Activated CD8-positive, alpha-beta memory T cell treated with anti-CD3 and anti-CD28 coated beads, Interleukin-2, amount 50 U/mL, for 4 hours (primary cell): ENCODE measurements around the gene GEN1.
"Not testable (repeated sequence)": the region's sequence is repeated elsewhere in the genome, so short reads cannot be mapped to it uniquely, and the experiment has no call there.

Experiments
- DNase-seq: peaks from one replicate; pipeline ENCODE4 v3.0.0-alpha.2; 2020

Gene GEN1

DNA sequence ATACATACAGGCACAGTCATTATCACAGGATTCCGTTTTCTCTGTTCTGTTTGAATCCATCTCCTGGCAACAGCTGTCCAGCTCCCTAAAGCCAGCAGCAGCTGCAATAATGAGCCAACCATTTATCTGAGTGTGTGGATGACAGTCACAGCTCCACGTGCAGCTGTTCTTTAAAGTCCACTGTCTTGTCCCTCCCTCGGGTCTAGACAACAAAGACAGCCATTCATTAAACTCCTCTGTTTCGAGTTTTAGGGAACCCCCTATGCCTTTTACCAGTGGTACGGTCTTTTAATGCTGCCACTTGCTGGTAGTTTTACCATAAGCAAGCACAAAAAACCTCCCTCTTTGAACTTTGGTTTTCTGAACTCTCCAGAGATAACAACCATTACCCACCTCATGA is 46.3 kb downstream of the GEN1 start:
- DNase-seq = no peak

DNA sequence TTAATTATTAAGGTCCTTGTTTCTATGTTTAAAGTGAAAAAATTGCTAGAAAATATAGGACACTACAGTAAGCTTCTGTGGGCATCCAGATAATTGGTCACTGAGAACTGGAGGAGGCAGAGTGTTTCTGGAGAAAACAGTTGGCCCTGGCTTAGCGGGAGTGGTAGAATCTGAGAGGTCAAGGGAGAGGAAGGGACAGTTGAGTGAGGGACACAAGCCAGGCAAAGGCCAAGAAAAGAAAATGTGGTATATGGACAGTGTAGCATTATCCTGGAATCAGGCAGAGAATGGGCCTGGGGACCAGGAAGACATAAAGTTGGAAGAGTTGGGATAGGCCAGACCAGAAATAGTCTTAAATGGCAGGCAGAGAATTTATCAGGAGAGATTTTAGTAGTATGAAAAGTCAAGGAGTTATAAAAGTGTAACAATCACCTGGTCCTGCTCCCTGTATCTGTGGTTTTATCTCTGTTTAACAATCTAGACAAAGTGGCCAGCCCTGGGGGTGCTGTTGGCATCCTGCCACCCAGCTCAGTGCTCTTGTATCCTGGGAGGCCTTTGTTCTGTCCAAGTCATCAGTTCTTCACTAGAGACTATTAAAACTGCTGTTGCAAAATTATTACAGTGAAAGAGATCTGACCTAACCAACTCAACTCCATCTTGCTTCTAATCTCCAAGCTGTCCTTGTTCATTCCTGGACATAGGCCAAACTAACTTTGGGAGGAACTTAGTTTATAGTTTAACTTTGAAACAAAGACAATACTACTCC is 46.9 kb downstream of the GEN1 start:
- DNase-seq = no peak

DNA sequence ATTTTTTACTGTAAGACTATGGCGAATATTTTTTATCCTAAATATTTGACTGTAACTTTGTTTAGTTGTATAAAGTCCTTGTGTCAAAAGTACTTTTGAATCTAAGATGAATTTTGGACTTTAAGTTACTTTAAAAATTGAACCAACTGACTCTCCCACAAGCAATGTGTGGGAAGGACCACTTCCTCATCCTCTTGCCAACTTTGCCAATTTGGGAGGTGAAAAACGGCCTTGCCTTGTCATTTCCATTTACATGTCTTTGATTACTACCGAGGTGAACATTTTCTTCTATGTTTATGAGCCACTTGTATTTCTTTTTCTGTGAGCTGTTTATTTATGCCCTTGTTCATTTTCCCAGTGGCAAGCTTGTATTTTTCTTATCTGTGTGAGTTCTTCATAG is 49.6 kb downstream of the GEN1 start:
- DNase-seq = no peak

DNA sequence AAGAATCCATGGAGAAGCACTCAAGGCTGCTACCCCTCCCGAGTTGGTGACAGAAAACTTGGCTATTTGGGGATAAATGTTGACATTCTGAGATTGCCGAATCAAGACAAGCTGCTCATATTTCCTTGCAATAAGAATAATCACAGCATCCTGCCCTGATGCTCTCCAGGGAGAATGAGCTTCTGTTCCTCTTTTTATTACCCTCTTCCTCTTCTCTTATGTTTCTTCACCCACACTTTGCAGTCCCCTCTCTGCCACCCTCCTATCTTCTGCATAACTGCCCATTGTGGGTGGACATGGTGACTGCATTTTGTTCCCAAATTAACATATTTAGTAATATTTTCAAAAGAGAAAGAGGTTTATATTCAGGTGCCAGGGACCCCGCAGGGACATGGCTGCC is 50.4 kb downstream of the GEN1 start:
- no peak for DNase-seq

DNA sequence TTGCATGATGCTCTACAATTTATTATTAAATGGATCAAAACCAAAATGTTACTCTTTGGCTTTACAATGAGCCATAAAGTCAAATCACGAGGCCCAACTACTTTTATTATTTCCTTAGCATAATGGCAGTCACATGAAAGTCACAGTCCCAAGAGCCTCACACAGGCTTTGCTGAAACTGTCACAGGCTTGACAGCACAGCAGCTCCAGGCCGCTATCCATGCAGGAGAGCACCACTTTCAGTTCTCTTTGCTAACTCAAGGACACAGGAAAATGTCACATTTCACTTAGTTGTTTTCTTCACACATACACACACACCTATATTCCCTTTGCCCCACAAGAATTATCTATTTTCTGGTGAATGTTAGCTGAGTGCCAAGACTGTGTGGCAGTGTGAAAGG is 51.2 kb downstream of the GEN1 start:
- no peak for DNase-seq

DNA sequence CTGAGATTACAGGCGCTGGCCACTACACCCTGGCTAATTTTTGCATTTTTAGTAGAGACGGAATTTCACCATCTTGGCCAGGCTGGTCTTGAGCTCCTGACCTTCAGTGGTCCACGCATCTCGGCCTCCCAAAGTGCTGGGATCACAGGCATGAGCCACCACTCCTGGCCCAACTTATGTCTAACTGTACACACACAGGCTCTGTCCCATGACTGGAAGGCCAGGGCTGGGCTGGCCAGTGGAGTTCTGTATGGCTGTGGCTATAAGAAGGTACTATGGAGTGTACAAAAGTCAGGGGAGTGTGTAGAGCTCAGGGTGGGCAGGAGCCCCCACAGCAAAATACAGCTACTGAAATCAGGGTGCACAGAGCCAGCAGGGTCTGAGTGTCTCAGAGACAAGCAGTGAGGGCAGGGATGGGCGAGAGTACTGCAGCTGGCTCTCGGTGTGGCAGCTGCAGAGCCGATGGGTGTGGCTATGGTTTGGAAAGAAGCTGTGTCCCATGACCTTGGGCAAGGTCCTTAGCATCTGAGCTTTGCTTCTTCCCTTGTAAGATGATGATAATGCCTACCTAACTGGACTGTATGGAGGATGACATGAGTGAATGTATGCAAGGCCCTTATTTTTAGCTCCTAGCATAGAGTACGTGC is 51.9 kb downstream of the GEN1 start:
- DNase-seq = no peak

DNA sequence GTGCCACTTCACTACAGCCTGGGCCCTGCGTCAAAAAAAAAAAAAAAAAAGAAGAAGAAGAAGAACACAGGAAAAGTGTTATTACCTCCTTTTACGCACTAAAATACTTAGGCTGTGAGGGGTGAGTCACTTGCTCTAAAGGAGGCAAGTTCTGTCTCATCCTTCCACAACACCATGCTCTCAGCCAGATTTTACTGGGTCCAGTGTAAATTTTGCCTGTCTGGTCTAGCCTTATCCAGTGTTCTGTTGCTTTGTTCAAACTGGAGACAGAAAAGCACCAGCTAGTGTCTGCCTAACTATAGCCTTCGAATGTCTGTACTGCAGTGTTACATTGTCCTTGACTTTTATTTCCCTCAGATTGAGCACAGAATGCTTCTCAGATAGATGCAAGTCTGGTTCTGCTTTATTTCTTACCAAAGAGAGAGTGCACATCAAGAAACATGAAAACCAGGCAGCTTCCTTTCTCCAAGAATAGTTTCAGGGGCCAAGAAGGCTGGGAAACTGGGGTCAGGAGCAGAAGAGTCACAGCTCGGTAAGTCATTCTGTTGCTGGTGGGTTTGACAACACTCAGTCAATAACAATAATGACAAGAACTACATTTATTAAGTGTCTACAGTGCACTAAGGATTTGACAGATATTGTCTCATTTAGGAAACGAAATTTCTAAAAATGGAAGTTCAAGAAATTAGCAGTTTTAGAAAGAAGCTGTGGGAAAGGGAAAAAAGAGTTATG is 59.2 kb downstream of the GEN1 start:
- no peak for DNase-seq

DNA sequence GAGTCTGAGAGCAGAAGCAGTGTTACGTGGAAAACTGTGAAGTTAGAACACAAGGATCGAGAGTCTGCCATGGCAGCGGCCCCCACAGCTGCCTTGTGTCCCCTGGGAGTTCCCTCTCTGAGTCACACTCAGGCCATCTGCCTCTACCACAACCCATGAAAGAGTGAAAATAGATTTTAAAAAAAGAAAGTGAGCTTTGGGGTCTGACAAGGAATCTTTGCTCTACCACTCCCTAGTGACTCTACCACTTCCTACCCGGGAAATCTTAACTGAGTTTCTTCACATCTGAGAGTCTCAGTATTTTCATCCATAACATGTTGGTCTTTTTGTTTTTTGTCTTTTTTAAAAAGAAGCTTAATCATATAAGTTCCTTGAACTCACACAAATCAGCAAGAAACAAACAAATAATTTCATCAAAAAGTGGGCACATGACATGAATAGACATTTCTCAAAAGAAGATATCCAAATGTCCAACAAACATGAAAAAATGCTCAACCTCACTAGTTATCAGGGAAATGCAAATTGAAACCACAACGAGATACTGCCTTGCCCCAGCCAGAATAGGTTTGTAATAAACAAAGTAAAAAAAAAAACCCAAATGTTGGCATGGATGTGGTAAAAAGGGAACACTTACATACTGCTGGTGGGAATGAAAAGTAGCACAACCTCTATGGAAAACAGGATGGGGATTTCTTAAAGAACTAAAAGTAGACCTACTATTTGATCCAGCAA is 60.0 kb downstream of the GEN1 start:
- DNase-seq = no peak

DNA sequence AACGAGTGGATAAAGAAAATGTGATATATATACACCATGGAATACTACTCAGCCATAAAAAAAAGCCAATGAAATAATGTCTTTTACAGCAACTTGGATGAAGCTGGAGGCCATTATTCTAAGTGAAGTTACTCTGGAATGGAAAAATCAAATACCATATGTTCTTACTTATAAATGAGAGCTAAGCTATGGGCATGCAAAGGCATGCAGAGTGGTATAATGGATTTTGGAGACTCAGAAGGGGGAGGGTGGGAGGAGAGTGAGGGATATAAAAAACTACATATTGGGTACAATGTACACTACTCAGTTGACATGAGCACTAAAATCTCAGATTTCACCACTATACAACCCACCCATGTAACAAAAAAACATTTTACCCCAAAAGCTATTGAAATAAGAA is 60.7 kb downstream of the GEN1 start:
- no peak for DNase-seq

DNA sequence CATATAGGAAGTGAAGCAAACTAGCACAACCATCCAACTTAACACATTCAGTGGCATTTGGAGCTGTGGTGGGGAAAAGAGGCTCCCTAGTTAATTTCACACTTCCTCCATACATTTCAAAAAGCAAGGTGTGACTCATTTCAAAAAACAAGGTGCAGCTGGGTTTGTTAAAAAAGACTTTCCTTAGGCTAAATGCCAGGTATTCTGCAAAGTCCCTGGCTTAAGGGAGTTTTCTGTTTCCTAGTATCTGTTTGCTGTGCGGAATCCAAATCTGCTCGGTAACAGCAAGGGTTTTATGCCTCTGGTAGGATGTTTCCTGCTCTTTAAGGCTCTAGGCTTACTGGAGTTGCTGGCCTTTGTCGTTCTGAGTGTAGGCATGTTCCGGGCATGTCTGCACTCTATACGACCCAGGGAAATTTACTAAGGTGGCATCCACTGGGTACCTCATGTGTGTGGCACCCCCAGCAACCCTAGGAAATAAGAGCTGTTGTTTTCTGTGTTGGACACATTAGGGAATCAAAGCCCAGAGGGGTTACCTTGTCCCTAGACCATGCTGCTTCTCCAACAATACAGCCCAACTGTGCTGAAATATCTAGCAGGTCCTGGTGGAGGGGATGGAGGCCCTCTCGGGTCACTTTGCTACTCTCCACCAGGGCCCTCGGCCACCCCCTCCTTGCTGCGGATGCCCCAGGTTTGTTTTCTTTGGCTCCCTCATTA is 61.7 kb downstream of the GEN1 start:
- no peak for DNase-seq

DNA sequence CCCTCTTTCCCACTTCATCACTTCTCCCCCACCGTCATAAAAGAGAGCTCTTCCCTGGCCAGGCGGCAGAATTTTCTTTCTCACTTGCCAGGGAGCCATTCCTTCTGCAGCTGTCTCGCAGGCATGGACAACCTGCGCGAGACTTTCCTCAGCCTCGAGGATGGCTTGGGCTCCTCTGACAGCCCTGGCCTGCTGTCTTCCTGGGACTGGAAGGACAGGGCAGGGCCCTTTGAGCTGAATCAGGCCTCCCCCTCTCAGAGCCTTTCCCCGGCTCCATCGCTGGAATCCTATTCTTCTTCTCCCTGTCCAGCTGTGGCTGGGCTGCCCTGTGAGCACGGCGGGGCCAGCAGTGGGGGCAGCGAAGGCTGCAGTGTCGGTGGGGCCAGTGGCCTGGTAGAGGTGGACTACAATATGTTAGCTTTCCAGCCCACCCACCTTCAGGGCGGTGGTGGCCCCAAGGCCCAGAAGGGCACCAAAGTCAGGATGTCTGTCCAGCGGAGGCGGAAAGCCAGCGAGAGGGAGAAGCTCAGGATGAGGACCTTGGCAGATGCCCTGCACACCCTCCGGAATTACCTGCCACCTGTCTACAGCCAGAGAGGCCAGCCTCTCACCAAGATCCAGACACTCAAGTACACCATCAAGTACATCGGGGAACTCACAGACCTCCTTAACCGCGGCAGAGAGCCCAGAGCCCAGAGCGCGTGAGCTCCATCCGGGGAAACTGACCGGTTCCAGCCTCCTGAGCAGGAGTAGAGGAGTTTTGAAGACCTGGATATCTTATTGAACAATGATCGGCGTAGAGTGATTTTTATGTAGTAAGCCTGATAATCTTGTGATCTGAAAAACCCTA is 62.7 kb downstream of the GEN1 start, which contains the start of gene MSGN1:
MSGN1 (plus strand) TSS at position 65 of the 850 bp plus-strand sequence; CDS start at position 124, 59 bp downstream.
- DNase-seq = no peak

DNA sequence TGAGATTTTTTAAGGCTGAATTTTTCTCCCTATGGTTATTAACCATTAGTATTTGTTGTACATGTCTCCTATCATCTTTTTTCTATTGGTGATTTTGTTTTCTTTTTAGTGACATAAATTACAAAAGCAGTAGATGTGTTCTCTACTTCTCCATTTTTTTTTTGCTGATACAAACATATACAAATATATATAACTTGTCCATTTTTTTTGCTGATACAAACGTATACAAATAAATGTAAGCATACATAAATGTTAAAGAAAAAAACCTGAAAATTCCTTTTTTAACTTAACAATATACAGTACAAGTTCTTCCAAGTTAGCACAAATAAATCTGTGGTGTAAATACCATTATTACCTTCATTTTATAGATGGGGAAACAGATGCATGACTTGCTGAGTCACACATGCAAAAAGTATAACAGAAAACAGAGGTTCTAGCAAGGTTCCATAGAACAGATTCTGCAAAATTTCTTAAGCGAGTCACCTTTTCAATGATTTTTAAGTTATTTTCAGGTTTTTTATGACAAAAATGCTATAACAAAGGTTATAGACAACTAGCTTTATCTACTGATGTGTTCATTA is 64.4 kb downstream of the GEN1 start:
- no peak for DNase-seq

DNA sequence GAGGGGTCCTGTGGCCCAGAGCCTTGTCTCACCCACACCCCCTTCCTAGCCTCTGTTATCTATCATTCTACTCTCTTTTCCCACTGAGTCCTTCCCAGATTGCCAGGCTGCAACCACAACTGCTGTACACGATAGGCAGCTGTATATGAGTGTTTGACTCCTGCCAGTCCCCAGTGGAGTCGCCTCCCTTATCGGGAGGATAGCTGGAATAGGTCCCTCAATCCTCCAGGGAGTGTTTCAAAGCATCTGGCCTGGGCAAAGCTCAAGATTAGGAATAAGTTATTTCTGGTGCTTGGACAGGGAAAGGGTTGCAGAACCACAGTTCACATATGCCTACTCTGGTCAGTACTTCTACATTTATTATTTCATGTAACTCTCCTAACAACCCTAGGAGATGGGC is 67.1 kb downstream of the GEN1 start:
- no peak for DNase-seq

DNA sequence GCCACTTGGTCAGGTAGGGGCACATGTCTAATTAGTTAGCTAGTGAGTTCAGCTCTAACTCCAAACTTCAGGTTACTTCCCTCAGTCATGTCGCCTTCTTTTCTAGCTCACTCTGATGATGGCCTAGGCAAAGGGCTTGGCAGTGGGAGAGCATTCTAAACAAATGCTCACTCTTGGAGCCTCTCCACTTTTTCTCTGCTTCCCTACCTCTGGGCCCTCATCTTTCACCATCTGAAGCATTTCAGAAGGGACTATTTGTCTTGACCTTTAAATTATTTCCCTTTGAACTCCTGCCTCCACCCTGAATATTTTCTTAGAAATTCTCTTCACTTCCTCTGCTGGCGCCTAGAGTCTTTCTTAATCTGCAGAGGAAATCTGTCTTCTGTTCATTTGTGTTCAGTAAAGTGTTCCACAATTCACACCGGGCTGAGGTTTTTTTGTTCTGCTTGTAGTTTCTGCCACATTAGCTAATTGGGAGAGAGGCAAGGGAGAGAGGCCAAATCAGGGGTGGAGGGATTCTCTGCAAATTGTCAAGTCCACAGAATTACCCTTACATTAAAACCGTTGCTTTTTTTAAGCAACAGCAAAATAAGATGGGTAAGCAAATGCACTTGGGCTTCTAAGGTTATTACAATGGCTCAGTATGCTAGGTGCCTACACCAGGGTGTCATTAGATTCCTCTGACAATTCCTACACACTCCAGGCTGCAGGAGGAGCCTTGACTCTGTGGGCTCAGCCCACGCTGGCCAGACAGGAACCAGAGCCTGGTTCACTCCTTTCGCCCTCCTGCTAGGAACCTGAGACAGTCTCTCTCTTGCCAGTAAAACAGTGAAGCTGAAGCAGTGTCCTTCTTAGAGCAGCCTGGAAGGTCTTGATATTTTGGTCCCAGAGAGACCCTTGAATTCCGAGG is 67.9 kb downstream of the GEN1 start:
- no peak for DNase-seq

DNA sequence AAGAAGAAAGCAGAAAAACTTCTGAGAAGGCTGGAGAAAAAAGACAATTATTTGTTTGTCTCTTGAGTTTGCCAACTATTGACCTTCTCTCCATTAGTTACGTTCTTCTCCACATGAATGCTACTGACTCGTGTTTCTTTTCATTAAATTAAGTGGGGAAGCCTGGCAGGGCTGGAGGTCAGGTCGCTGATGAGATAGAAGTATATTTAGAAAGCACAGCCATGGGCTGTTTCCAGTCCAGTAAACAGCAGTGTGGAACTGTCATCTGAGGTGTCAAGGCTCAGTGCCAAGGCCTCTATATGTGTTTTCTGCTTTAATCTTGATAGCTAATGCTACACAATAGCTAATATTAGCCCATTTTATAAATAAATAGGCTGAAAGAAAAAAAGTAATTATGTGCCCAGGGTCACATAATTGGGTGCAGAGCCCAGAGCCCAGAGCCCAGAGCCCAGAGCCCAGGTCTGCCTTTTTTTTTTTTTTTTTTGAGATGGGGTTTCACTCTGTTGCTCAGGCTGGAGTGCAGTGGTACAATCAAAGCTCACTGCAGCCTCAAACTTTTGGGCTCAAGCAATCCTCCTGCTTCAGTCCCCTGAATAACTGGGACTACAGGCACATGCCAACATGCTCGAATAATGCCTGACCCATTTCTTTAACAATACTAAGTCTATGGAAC is 68.6 kb downstream of the GEN1 start:
- no peak for DNase-seq

DNA sequence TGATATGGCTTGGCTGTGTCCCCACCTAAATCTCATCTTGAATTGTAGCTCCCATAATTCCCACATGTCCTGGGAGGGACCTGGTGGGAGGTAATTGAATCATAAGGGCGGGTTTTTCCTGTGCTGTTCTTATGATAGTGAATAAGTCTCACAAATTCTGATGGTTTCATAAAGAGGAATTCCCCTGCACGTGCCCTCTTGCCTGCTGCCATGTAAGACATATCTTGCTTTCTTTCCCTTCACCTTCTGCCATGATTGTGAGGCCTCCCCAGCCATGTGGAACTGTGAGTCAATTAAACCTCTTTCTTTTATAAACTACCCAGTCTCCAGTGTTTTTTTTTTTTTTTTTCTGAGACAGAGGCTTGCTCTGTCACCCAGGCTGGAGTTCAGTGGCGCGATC is 69.7 kb downstream of the GEN1 start:
- DNase-seq = not testable (repeated sequence)

DNA sequence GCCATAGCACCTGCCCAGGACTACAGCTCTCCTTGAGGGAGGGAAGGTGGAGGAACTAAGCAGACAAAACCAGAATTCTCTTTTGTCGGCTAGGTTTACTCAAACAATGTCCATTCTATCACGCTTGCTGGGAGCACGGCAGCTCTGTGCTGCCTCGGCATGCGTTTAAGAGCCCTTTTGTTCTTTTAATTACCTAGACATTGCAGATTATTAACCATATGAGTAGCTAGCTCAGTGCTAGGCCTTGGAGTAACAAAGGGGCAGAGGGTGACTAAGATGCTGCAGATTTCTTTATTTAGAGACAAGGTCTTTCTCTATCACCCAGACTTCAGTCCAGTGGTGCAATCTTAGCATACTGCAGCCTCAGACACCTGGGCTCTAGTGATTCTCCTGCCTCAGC is 73.4 kb downstream of the GEN1 start:
- no peak for DNase-seq

DNA sequence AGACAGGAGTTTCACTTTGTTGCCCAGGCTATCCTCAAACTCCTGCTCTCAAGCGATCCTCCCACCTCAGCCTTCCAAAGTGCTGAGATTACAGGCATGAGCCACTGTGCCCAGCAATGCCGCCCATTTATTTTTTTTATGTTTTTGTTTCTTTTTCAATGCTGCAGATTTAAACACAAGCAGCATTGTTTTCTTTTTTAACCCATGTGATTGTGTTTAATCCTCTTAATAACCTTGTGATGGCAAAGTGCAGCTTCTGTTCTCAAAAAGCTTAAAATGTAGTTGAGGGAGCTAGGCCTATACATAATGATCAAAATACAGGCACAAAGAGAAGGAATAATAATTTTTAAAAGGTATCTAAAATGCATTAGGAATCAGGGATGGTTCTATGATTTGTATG is 73.8 kb downstream of the GEN1 start:
- DNase-seq = no peak
